GM23338 (cell line): ENCODE data around the gene PLEKHO1. TPM values are rescaled to one million over a fixed set of nuclear protein-coding genes. Genes with fewer than 3 reads are reported as not detected.

Experiments
- ATAC-seq: fragments of 200-7000 bp; cut with Tn5 transposase; 3 replicates; pipeline ENCODE4 v1.9.1; 2020
- DNase-seq: peaks from one replicate; pipeline ENCODE4 v3.0.0-alpha.2; 2015; ENCODE audit warnings: low spot score
- H2AFZ ChIP-seq: fragments of 200-600 bp; sonication (generic); 2 replicates; pipeline ENCODE4 v1.8.0; 2016; ENCODE audit warnings: antibody characterized with exemption, mild to moderate bottlenecking, moderate library complexity
- H3F3A ChIP-seq: fragments of 200-600 bp; sonication (generic); replicated peaks from 2 replicates; pipeline ENCODE4 v1.8.0; 2017; ENCODE audit warnings: antibody characterized with exemption, mixed run types, low read depth
- H3K27ac ChIP-seq: fragments of 200-600 bp; sonication (generic); 2 replicates; pipeline ENCODE4 v1.6.1; 2016; ENCODE audit warnings: low read depth
- H3K27me3 ChIP-seq: fragments of 200-600 bp; sonication (generic); 2 replicates; pipeline ENCODE4 v1.8.0; 2016; ENCODE audit warnings: mild to moderate bottlenecking, mixed run types, moderate library complexity; ENCODE audit not compliant: insufficient read depth
- H3K36me3 ChIP-seq: fragments of 200-600 bp; sonication (generic); 2 replicates; pipeline ENCODE4 v1.8.0; 2016; ENCODE audit warnings: mild to moderate bottlenecking; ENCODE audit not compliant: insufficient read depth
- H3K4me1 ChIP-seq: fragments of 200-600 bp; sonication (generic); 2 replicates; pipeline ENCODE4 v1.8.0; 2016; ENCODE audit warnings: mild to moderate bottlenecking, moderate library complexity; ENCODE audit not compliant: insufficient read depth
- H3K4me2 ChIP-seq: fragments of 200-600 bp; sonication (generic); 2 replicates; pipeline ENCODE4 v1.7.1; 2017; ENCODE audit warnings: mixed run types
- H3K4me3 ChIP-seq: fragments of 200-600 bp; sonication (generic); 2 replicates; pipeline ENCODE4 v1.6.1; 2016; ENCODE audit warnings: mixed run types
- H3K79me2 ChIP-seq: fragments of 200-600 bp; sonication (generic); replicated peaks from 2 replicates; pipeline ENCODE4 v1.8.0; 2017; ENCODE audit warnings: mild to moderate bottlenecking; ENCODE audit not compliant: insufficient read depth
- H3K9me2 ChIP-seq: fragments of 200-600 bp; sonication (generic); 2 replicates; pipeline ENCODE4 v1.8.0; 2017; ENCODE audit not compliant: insufficient read depth
- H4K20me1 ChIP-seq: fragments of 200-600 bp; sonication (generic); replicated peaks from 2 replicates; pipeline ENCODE4 v1.8.0; 2017; ENCODE audit warnings: mild to moderate bottlenecking; ENCODE audit not compliant: insufficient read depth
- H3K27ac Mint-ChIP-seq: 2 replicates; pipeline ENCODE4 v1.8.0; 2020; ENCODE audit warnings: inconsistent platforms, mild to moderate bottlenecking, moderate library complexity, mixed read lengths
- H3K27me3 Mint-ChIP-seq: 3 replicates; pipeline ENCODE4 v1.8.0; 2022; ENCODE audit warnings: low read depth, mild to moderate bottlenecking, moderate library complexity, mixed read lengths, inconsistent platforms; ENCODE audit not compliant: insufficient read depth, poor library complexity
- H3K36me3 Mint-ChIP-seq: 3 replicates; pipeline ENCODE4 v1.8.0; 2021; ENCODE audit warnings: low read depth, mild to moderate bottlenecking, inconsistent platforms, moderate library complexity, mixed read lengths
- H3K4me1 Mint-ChIP-seq: 3 replicates; pipeline ENCODE4 v1.8.0; 2020; ENCODE audit warnings: mild to moderate bottlenecking, inconsistent platforms, mixed read lengths
- H3K4me3 Mint-ChIP-seq: 3 replicates; pipeline ENCODE4 v1.8.0; 2021; ENCODE audit warnings: moderate library complexity, mild to moderate bottlenecking, inconsistent platforms, mixed read lengths
- H3K9me3 Mint-ChIP-seq: 3 replicates; pipeline ENCODE4 v1.8.0; 2020; ENCODE audit warnings: moderate library complexity, mild to moderate bottlenecking, inconsistent platforms, mixed read lengths
- CREB1 ChIP-seq: fragments of 250-450 bp; sonication (Bioruptor Pico); IDR thresholded peaks from 2 replicates; pipeline ENCODE4 v1.5.0; 2020; ENCODE audit warnings: low read depth, mild to moderate bottlenecking, moderate library complexity
- EZH2 ChIP-seq: fragments of 200-600 bp; sonication (generic); IDR thresholded peaks from one replicate; pipeline ENCODE4 v1.8.0; 2017; ENCODE audit warnings: antibody characterized with exemption, mild to moderate bottlenecking, low read depth; ENCODE audit not compliant: unreplicated experiment
- EZH2phosphoT487 ChIP-seq: fragments of 200-600 bp; sonication (generic); IDR thresholded peaks from one replicate; pipeline ENCODE4 v1.8.1; 2018; ENCODE audit warnings: antibody characterized with exemption; ENCODE audit not compliant: unreplicated experiment
- JUNB ChIP-seq: IDR thresholded peaks from one replicate; pipeline ENCODE4 v1.6.1; 2016; ENCODE audit warnings: antibody characterized with exemption; ENCODE audit not compliant: unreplicated experiment
- NANOG ChIP-seq: IDR thresholded peaks from 2 replicates; pipeline ENCODE4 v1.6.1; 2016; ENCODE audit warnings: antibody characterized with exemption, borderline replicate concordance
- POLR2AphosphoS5 ChIP-seq: IDR thresholded peaks from 2 replicates; pipeline ENCODE4 v1.6.1; 2016; ENCODE audit warnings: antibody characterized with exemption, low read depth
- STAT1 ChIP-seq: IDR thresholded peaks from one replicate; pipeline ENCODE4 v1.6.1; 2016; ENCODE audit warnings: antibody characterized with exemption; ENCODE audit not compliant: unreplicated experiment
- ZNF114 ChIP-seq: fragments of 250-450 bp; sonication (Bioruptor Pico); IDR thresholded peaks from 2 replicates; pipeline ENCODE4 v1.5.0; 2020; ENCODE audit warnings: mild to moderate bottlenecking, moderate library complexity
- ZNF331 ChIP-seq: fragments of 250-450 bp; sonication (Bioruptor Pico); IDR thresholded peaks from 2 replicates; pipeline ENCODE4 v1.5.0; 2020; ENCODE audit warnings: low read depth, mild to moderate bottlenecking, moderate library complexity
- polyA plus RNA-seq: library from polyadenylated mRNA; unstranded; fragments of >200 nt; fragmentation: Nextera tagmentation; extraction: Ambion mirVana; gene quantifications from 2 replicates; pipeline ENCODE4 v1.2.1, GENCODE V29; 2016
- total RNA-seq: library from RNA; depleted of rRNA; stranded (reverse); fragments of >200 nt; shearing (Covaris generic); gene quantifications from 2 replicates; pipeline ENCODE4 v1.2.3, GENCODE V29; 2014
- TF ChIP-seq, protein P1 (sequence below): IDR thresholded peaks from one replicate; pipeline ENCODE4 v1.6.1; 2018; ENCODE audit warnings: antibody characterized with exemption; ENCODE audit not compliant: unreplicated experiment
- TF ChIP-seq, protein P2 (sequence below), 2 experiments: fragments of 200-600 bp in 1 of 2; sonication (generic) in 1 of 2; conservative IDR thresholded peaks; 2 replicates each; pipeline versions ENCODE4 v1.5.1 to v1.6.1; 2016 to 2017; ENCODE audit warnings: antibody characterized with exemption in 2 of 2, low read depth in 2 of 2, mild to moderate bottlenecking in 2 of 2, moderate library complexity in 1 of 2
- TF ChIP-seq, protein P3 (sequence below): fragments of 250-450 bp; sonication (Bioruptor Pico); IDR thresholded peaks from 2 replicates; pipeline ENCODE4 v1.5.0; 2020; ENCODE audit warnings: mild to moderate bottlenecking, moderate library complexity
- TF ChIP-seq, protein P4 (sequence below): IDR thresholded peaks from 2 replicates; pipeline ENCODE4 v1.6.1; 2016; ENCODE audit warnings: antibody characterized with exemption

Gene PLEKHO1
- total and polyA plus RNA-seq, 2 experiments from 2014 or later = 34.3 to 36.7 TPM

DNA sequence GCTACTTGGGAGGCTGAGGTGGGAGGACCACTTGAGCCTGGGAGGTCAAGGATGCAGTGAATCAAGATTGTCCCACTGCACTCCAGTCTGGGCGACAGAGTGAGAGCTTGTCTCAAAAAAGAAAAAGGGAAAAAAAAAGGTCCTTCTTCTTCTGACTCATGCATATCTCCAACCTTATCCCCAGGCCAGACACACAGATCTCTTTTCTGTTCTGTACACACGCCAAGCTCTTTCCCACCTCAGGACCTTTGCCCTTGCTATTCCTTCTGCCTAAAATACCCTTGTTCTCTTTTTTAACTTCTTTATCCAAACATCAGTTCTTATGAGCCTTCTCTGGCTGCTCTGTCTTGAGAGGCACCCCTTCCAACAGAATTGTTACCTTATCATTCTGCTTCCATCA lies 22.1 kb downstream of the PLEKHO1 start:
- no peak overlapping the region for H3K4me2 ChIP-seq
- H3K4me1 ChIP-seq = no peaks in the 10 kb centered on the region
- no peaks in the 10 kb centered on the region for H3K27me3 ChIP-seq
- Mint-ChIP-seq H3K9me3 (no peaks in the 10 kb centered on the region), H3K27me3 (no peaks in the 10 kb centered on the region), H3K36me3 (no peaks in the 10 kb centered on the region), H3K27ac (no peak overlapping the region), H3K4me3 (no peak overlapping the region), H3K4me1 (no peaks in the 10 kb centered on the region)
- H3K36me3 ChIP-seq = no peaks in the 10 kb centered on the region
- H3K4me3 ChIP-seq = no peak overlapping the region
- no peak for ATAC-seq
- H3K9me2 ChIP-seq = no peaks in the 10 kb centered on the region
- DNase-seq = no peak
- no peak overlapping the region for H3K27ac ChIP-seq
- H2AFZ ChIP-seq = no peak overlapping the region
- TF ChIP-seq, protein P1, sequence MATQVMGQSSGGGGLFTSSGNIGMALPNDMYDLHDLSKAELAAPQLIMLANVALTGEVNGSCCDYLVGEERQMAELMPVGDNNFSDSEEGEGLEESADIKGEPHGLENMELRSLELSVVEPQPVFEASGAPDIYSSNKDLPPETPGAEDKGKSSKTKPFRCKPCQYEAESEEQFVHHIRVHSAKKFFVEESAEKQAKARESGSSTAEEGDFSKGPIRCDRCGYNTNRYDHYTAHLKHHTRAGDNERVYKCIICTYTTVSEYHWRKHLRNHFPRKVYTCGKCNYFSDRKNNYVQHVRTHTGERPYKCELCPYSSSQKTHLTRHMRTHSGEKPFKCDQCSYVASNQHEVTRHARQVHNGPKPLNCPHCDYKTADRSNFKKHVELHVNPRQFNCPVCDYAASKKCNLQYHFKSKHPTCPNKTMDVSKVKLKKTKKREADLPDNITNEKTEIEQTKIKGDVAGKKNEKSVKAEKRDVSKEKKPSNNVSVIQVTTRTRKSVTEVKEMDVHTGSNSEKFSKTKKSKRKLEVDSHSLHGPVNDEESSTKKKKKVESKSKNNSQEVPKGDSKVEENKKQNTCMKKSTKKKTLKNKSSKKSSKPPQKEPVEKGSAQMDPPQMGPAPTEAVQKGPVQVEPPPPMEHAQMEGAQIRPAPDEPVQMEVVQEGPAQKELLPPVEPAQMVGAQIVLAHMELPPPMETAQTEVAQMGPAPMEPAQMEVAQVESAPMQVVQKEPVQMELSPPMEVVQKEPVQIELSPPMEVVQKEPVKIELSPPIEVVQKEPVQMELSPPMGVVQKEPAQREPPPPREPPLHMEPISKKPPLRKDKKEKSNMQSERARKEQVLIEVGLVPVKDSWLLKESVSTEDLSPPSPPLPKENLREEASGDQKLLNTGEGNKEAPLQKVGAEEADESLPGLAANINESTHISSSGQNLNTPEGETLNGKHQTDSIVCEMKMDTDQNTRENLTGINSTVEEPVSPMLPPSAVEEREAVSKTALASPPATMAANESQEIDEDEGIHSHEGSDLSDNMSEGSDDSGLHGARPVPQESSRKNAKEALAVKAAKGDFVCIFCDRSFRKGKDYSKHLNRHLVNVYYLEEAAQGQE = no peak
- TF ChIP-seq, protein P2, sequence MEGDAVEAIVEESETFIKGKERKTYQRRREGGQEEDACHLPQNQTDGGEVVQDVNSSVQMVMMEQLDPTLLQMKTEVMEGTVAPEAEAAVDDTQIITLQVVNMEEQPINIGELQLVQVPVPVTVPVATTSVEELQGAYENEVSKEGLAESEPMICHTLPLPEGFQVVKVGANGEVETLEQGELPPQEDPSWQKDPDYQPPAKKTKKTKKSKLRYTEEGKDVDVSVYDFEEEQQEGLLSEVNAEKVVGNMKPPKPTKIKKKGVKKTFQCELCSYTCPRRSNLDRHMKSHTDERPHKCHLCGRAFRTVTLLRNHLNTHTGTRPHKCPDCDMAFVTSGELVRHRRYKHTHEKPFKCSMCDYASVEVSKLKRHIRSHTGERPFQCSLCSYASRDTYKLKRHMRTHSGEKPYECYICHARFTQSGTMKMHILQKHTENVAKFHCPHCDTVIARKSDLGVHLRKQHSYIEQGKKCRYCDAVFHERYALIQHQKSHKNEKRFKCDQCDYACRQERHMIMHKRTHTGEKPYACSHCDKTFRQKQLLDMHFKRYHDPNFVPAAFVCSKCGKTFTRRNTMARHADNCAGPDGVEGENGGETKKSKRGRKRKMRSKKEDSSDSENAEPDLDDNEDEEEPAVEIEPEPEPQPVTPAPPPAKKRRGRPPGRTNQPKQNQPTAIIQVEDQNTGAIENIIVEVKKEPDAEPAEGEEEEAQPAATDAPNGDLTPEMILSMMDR (conservative IDR thresholded peaks at IDR 0.05; ENCODE audit: low read depth in 2 of 2) = no peak
- TF ChIP-seq, protein P3, sequence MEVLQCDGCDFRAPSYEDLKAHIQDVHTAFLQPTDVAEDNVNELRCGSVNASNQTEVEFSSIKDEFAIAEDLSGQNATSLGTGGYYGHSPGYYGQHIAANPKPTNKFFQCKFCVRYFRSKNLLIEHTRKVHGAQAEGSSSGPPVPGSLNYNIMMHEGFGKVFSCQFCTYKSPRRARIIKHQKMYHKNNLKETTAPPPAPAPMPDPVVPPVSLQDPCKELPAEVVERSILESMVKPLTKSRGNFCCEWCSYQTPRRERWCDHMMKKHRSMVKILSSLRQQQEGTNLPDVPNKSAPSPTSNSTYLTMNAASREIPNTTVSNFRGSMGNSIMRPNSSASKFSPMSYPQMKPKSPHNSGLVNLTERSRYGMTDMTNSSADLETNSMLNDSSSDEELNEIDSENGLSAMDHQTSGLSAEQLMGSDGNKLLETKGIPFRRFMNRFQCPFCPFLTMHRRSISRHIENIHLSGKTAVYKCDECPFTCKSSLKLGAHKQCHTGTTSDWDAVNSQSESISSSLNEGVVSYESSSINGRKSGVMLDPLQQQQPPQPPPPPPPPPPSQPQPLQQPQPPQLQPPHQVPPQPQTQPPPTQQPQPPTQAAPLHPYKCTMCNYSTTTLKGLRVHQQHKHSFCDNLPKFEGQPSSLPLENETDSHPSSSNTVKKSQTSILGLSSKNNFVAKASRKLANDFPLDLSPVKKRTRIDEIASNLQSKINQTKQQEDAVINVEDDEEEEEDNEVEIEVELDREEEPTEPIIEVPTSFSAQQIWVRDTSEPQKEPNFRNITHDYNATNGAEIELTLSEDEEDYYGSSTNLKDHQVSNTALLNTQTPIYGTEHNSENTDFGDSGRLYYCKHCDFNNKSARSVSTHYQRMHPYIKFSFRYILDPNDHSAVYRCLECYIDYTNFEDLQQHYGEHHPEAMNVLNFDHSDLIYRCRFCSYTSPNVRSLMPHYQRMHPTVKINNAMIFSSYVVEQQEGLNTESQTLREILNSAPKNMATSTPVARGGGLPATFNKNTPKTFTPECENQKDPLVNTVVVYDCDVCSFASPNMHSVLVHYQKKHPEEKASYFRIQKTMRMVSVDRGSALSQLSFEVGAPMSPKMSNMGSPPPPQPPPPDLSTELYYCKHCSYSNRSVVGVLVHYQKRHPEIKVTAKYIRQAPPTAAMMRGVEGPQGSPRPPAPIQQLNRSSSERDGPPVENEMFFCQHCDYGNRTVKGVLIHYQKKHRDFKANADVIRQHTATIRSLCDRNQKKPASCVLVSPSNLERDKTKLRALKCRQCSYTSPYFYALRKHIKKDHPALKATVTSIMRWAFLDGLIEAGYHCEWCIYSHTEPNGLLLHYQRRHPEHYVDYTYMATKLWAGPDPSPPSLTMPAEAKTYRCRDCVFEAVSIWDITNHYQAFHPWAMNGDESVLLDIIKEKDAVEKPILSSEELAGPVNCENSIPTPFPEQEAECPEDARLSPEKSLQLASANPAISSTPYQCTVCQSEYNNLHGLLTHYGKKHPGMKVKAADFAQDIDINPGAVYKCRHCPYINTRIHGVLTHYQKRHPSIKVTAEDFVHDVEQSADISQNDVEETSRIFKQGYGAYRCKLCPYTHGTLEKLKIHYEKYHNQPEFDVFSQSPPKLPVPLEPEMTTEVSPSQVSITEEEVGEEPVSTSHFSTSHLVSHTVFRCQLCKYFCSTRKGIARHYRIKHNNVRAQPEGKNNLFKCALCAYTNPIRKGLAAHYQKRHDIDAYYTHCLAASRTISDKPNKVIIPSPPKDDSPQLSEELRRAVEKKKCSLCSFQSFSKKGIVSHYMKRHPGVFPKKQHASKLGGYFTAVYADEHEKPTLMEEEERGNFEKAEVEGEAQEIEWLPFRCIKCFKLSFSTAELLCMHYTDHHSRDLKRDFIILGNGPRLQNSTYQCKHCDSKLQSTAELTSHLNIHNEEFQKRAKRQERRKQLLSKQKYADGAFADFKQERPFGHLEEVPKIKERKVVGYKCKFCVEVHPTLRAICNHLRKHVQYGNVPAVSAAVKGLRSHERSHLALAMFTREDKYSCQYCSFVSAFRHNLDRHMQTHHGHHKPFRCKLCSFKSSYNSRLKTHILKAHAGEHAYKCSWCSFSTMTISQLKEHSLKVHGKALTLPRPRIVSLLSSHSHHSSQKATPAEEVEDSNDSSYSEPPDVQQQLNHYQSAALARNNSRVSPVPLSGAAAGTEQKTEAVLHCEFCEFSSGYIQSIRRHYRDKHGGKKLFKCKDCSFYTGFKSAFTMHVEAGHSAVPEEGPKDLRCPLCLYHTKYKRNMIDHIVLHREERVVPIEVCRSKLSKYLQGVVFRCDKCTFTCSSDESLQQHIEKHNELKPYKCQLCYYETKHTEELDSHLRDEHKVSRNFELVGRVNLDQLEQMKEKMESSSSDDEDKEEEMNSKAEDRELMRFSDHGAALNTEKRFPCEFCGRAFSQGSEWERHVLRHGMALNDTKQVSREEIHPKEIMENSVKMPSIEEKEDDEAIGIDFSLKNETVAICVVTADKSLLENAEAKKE (CRISPR knock-in tag) = no peak
- TF ChIP-seq NANOG (no peak), EZH2phosphoT487 (no peak), ZNF331 (CRISPR knock-in tag) (no peak), POLR2AphosphoS5 (no peak), JUNB (no peak), STAT1 (no peak), EZH2 (no peak), CREB1 (CRISPR knock-in tag) (no peak), ZNF114 (CRISPR knock-in tag) (no peak)
- TF ChIP-seq, protein P4, sequence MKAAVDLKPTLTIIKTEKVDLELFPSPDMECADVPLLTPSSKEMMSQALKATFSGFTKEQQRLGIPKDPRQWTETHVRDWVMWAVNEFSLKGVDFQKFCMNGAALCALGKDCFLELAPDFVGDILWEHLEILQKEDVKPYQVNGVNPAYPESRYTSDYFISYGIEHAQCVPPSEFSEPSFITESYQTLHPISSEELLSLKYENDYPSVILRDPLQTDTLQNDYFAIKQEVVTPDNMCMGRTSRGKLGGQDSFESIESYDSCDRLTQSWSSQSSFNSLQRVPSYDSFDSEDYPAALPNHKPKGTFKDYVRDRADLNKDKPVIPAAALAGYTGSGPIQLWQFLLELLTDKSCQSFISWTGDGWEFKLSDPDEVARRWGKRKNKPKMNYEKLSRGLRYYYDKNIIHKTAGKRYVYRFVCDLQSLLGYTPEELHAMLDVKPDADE = no peak
- no peaks in the 10 kb centered on the region for H3K79me2 ChIP-seq
- no peaks in the 10 kb centered on the region for H3F3A ChIP-seq
- H4K20me1 ChIP-seq = no peaks in the 10 kb centered on the region
